Measurements from ENCODE around the gene PLD6.

DNA sequence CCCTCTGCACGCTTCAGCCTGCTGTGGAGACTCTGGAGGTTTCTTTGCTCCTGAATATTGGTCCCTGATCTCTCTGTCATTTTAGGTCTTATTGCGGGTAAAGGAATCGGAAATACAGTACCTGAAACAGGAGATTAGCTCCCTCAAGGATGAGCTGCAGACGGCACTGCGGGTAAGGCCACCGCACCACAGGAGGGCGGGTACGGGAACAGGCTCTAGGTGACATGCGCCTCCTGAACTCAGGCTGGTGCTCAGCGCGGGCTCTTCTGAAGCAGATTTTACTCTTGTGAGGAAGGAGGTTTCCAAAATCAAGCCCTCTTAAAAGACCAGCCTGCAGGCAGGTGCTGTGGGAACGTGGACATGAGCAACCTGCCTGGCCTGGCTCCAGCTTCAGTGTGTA is 29.8 kb downstream of the PLD6 start:
- TF ChIP-seq, protein P1, sequence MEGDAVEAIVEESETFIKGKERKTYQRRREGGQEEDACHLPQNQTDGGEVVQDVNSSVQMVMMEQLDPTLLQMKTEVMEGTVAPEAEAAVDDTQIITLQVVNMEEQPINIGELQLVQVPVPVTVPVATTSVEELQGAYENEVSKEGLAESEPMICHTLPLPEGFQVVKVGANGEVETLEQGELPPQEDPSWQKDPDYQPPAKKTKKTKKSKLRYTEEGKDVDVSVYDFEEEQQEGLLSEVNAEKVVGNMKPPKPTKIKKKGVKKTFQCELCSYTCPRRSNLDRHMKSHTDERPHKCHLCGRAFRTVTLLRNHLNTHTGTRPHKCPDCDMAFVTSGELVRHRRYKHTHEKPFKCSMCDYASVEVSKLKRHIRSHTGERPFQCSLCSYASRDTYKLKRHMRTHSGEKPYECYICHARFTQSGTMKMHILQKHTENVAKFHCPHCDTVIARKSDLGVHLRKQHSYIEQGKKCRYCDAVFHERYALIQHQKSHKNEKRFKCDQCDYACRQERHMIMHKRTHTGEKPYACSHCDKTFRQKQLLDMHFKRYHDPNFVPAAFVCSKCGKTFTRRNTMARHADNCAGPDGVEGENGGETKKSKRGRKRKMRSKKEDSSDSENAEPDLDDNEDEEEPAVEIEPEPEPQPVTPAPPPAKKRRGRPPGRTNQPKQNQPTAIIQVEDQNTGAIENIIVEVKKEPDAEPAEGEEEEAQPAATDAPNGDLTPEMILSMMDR (IDR thresholded peaks at IDR 0.05): no peak
- no peak for TF ChIP-seq POLR2A (IDR thresholded peaks at IDR 0.05)

All from Peyer's patch (tissue), 4 donors.